Measurements from ENCODE around the gene MBNL3. TPM values are rescaled to one million over a fixed set of nuclear protein-coding genes. Genes with fewer than 3 reads are reported as not detected.

The MBNL3 gene
- total and polyA plus RNA-seq, 2 donors (not counting 3 experiments of a cell fraction or from before 2014, with no cell fraction given): 1.8 to 5.6 TPM

DNA sequence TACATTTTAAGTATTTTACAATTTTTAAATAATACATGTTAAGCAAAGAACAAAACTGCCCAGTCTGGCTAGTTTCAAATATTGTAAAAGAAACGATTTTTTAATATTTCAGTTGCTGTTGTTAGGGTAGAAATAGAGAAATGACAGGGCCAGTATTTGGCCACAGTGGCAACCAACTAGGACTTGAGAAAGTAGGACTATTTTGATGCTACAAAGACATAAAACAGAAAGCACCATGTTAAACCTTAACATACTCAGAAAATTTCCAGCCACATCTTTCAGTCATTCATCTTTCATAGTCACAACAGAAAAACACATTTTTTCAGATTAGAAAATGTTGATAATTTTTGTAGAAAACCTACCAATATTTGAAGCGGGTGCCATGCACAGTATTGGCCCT is 104.5 kb downstream of the MBNL3 start:
- Histone ChIP-seq H3K79me2 (ENCODE audit: control insufficient read depth, insufficient read depth, low read length) (no peaks in the 10 kb centered on the region), H3K27ac (ENCODE audit: insufficient read depth, low read depth, low read length) (no peak overlapping the region), H3K9me1 (replicated peaks; ENCODE audit: control insufficient read depth, extremely low read depth, insufficient read depth, low read length) (no peaks in the 10 kb centered on the region), H3K9ac (replicated peaks; ENCODE audit: extremely low read depth, insufficient read depth, low read length) (no peak overlapping the region), H3K4me1 (ENCODE audit: control insufficient read depth, extremely low read depth, insufficient read depth, low read length) (no peaks in the 10 kb centered on the region), H3K9me3 (replicated peaks; ENCODE audit: control insufficient read depth, insufficient read depth, low read length) (no peaks in the 10 kb centered on the region), H3K27me3 (ENCODE audit: control insufficient read depth in 2 of 2, insufficient read depth in 2 of 2, low read length in 2 of 2) (no peaks in the 10 kb centered on the region), H2AFZ (ENCODE audit: low read depth, low read length) (no peak overlapping the region), H4K20me1 (replicated peaks; ENCODE audit: control insufficient read depth, extremely low read depth, insufficient read depth, low read length) (no peaks in the 10 kb centered on the region), H3K36me3 (ENCODE audit: control insufficient read depth in 2 of 2, extremely low read depth in 1 of 2, insufficient read depth in 2 of 2, low read length in 2 of 2) (no peaks in the 10 kb centered on the region), H3K4me3 (replicated peaks in 1 of 3; ENCODE audit: insufficient read depth in 1 of 3, low read depth in 1 of 3, low read length in 3 of 3) (no peak overlapping the region), H3K4me2 (ENCODE audit: insufficient read depth, low read length) (no peak overlapping the region)
- CTCF ChIA-PET: interaction anchor here (0.5 kb wide), 1 partner anchor 610 kb away, joined by 5 read pairs; no protein-coding TSS in a partner anchor
- POLR2A ChIA-PET: no interaction called here
- intact Hi-C loops (cut with micrococcal nuclease): no loop called here
- no TSS peak for BruUV-seq (replicated peaks)
- TF ChIP-seq, protein P1, sequence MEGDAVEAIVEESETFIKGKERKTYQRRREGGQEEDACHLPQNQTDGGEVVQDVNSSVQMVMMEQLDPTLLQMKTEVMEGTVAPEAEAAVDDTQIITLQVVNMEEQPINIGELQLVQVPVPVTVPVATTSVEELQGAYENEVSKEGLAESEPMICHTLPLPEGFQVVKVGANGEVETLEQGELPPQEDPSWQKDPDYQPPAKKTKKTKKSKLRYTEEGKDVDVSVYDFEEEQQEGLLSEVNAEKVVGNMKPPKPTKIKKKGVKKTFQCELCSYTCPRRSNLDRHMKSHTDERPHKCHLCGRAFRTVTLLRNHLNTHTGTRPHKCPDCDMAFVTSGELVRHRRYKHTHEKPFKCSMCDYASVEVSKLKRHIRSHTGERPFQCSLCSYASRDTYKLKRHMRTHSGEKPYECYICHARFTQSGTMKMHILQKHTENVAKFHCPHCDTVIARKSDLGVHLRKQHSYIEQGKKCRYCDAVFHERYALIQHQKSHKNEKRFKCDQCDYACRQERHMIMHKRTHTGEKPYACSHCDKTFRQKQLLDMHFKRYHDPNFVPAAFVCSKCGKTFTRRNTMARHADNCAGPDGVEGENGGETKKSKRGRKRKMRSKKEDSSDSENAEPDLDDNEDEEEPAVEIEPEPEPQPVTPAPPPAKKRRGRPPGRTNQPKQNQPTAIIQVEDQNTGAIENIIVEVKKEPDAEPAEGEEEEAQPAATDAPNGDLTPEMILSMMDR (IDR thresholded peaks at IDR 0.05; ENCODE audit: extremely low read depth in 1 of 2, insufficient read depth in 1 of 2, low read depth in 1 of 2, low read length in 2 of 2): no peak
- TF ChIP-seq EZH2 (IDR thresholded peaks at IDR 0.05; ENCODE audit: borderline replicate concordance, low read depth, low read length, severe bottlenecking): no peak
- TF ChIP-seq, protein P2, sequence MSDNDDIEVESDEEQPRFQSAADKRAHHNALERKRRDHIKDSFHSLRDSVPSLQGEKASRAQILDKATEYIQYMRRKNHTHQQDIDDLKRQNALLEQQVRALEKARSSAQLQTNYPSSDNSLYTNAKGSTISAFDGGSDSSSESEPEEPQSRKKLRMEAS (IDR thresholded peaks at IDR 0.05; ENCODE audit: insufficient read depth, insufficient read length): no peak
- no peak for TF ChIP-seq GATA2 (IDR thresholded peaks at IDR 0.05; ENCODE audit: insufficient read depth, insufficient read length, low read depth, low read length)
- TF ChIP-seq POLR2AphosphoS5 (IDR thresholded peaks at IDR 0.05; ENCODE audit: insufficient read depth, low read depth, low read length): no peak
- no peak for TF ChIP-seq JUN (IDR thresholded peaks at IDR 0.05; ENCODE audit: borderline replicate concordance, insufficient read depth, insufficient read length, low read depth)
- no peak for TF ChIP-seq MYC (IDR thresholded peaks at IDR 0.05; ENCODE audit: low read depth, low read length)
- no peak for TF ChIP-seq POLR2A (IDR thresholded peaks at IDR 0.05; ENCODE audit: low read depth, low read length)
- no peak for TF ChIP-seq FOS (IDR thresholded peaks at IDR 0.05; ENCODE audit: borderline replicate concordance, insufficient read depth, low read length)
- dilution Hi-C loops (cut with MboI; ENCODE audit: extremely low pct_ligation_motif_present, low sequenced_read_pairs): no loop called here
- FAIRE-seq: no peak
- DNase-seq (ENCODE audit: low read depth, low spot score): no peak
